Pons (tissue), 1 donor: ENCODE measurements around the gene SUGCT.

Experiments
- DNase-seq: peaks from one replicate; pipeline ENCODE4 v3.0.0-alpha.2; 2016; ENCODE audit warnings: low spot score

The SUGCT gene

DNA sequence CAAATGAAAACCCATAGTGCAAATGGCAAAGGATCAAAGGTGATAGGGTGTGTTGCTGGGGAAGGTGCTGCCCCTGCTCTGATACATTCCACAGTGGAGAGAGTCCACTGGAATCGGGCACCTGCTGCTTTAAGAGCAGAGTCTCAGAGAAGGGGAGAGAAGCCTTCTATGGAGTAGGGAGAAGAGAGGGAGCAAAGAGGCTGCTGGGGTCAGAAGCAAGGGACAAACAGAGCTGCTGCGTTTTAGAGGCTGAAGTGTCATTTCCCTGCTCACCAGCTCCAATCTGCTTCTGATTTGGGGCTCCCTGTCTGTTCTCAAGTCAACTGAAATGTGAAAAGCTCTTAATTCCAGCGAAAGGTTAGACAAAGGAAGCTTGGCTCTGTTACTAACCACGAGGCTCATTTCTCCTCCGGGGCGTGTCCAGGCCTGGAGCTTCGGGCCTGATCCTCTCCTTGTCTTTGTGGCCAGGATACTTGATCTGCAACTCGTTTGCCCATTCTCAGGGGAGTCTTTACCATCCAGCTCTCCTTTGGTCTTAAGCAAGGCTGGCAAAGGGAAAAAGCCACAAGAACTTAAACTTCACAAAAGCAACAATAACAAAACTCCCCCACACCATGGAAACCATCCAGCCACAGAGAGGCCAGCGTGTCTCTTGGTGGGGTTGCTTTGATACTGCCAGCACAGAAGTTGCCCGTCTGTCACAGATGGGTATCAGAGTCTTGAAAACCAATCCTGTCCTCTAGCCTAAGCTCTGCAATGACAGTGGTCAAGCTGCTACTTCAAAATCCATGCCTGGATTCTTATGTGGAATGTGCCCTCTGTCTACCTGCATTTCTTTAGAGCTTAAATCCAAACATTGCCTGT, 692.6 kb downstream of the SUGCT start:
- DNase-seq: peak; percentile 8

DNA sequence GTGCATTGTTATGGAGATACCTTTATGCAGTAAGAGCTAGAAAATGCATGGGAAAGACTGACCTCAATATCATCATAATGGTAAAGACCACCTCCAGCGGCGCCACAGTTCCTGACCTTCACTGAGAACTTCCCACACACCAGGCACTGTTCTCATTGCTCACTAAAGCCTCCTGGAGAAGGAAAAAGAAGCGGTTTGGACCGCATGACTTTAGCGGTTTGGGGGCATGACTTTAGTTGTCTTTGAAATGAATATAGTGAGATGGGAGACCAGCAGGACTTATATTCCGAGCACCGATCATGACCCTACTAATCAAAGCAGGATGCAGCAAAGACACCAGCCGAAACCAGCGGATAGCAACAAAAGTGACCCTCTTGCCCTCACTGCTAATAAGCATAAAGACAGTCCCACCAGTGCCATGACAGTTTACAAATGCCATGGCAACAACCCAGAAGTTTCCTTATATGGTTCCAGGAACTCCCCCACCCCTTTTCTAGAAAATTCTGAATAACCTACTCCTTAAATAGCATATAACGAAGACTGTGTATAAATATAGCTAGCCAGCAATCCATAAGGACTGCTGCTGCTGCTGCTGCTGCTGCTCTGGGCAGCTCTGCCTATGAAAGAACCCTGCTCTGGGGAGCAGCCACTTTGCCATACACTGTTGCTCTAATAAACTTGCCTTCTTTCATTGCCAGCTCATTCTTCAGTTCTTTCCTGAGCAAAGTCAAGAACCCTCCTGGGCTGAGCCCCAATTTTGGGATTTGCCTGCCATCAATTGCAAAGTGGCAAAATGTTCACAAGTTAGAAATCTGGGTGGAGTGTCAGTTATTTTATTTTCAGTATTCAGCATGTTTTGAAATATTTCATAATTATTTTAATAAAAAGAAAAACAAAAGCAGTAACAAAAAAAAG, 694.1 kb downstream of the SUGCT start:
- peak; percentile 32 for DNase-seq

DNA sequence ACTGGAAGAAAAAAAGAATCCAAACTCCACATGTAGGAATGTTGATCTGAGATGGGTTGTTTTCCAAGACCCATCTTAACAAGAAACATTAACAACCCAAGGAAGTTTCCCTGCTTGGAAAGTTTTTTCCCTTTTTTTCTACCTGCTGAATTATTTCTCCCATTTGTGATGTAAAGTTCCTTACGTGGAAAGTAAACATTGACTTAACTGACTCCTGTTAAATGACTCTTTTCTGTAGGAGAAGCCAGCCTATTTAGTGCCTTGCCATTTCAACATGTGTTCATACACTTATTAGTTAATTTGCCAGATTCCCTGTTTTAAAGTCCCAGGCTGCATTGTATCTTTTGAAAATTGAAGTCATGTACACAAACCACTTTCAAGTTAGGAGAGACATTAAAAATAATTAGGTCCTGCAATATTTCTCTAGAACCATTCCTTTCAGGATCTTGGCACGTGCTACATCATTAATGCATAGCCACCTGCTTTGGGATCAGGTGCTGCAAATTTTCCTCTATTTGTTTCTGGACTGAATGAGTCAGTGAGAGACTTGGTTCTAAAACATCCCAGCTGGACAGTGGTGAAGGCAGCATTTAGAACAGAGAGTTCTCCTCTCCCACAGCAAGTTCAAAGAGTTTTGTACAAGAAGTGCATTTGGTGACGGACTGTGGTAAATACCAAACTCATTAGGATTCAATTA, 698.5 kb downstream of the SUGCT start:
- DNase-seq: no peak

DNA sequence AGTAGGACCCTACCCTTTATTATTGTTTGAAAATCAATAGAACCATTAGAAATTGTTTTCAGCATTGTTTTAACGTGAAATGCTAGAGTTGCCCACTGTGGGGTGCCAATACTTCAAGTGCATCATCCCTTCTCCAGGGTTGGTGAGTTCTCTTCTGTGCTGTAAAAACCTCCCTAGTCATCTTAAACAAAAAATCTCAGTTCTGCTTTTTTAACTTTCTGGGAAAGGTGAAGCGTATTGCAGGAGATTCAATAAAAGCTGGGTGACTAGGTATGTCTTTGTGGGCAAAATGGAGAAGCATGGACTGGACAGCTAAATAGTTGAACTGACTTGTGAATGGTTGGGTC, 699.1 kb downstream of the SUGCT start:
- DNase-seq: peak; percentile 3

DNA sequence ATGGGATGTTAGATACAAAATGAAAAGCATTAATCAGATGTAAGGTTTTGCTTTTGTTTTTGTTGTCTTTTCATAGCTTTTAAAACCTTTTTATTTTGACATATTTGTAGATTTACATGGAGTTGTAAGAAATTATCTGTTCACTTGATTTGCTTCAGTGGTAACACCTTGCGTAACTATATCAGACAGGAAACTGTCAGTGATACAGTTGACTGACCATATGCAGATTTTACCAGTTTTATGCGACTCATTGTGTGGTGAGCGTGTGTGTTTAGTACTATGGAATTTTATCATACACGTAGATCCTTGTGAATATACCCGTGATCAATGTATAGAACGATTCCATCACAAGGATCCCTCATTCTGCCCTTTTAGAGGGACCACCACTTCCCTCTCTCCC, 701.4 kb downstream of the SUGCT start:
- DNase-seq: no peak

DNA sequence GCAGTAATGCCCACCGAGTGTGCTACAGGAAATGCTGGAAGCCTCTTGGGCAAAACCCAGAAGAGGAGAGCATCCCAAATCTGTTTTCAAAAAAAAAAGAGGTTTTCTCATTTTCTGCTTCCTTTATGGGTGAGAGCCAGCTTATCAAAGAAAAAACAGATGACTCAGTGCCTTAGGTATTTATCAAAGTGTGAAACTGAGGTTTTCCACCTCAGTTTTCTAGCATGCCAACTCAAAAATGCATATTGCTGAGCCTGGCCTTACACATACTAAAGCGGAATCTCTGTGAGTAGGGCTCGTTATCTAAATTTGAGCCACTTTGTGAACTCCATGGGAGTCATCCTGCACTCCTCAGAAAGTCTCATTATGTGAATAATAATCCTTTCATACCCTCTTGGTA, 705.1 kb downstream of the SUGCT start:
- no peak for DNase-seq

DNA sequence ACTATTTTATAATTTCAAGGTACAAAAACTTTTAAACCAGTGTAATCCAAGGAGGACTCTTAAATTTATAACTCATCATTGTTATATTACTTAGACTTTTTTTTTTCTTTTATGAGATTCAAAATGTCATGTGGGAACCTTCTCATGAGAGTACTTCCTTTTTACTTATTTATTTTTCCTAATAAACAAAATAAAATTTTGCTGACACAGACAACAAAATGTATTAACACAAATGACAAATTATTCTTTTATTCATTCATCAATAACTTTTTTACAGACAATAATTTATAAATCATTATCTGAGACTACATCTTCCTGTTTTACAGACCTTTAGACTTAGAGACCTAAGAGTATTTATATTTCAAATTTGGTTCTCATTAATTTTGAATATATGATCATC, 706.2 kb downstream of the SUGCT start:
- no peak for DNase-seq

DNA sequence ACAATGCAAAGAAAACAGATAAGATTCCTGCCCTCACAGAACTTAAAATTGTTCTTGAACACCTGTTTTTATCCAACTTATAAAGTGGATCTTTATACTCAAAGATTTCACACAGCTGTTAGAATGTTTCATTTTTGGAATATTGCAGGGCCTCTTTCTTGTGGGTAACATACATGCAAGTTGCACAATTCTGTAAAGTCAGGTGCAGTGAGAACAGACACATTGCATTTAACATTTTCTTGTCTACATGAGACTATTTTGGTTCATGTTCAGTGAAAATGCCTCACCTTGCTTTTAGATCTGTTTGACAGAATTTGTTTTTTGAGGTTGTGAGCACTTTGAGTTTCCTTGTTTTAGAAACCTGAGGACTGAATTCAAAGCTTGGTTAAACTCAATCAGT, 707.8 kb downstream of the SUGCT start:
- DNase-seq: no peak

DNA sequence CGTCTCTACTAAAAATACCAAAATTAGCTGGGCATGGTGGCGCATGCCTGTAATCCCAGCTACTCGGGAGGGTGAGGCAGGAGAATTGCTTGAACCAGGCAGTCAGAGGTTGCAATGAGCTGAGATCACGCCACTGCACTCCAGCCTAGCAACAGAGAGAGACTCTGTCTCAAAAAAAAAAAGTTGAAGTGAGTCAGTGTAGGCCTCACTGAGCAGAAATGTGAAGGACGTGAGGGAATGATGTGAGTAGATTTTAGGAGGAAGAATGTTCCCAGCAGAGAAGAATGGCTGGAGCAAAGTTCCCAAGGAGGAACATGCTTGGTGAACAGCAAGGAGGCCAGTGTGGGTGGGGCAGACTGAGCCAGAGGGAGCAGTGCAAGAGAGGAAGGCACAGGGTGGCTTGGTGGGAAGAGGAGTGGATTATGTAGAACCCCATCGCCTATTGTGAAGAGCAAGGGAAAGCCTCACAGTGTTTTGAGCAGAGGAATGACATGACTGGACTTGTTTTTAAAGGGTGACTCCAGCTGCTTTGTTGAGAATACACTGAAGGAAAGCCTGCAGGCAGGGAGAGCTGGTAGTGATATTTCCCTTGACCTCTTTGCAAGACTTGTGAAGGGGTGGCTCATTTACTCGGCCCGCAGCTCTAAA, 708.7 kb downstream of the SUGCT start:
- DNase-seq: no peak

DNA sequence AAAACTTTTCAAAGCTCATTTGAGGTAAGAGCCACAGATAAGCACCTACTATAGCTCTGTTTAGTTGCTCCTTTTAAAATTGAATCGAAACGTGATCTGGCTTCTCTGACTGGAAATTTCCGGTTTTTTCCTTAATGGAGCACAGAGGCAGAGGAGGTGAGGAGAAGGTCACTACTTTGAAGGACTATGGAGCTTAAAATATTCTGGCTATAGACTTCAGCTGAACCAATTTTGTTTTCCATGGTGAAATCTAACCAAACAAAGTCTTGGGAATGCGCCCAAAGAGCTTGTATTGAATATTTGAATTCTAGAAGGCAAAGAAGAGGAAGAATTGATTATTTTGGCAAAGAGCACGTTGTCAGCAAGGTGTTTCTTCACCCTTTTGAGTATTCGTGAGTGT, 711.1 kb downstream of the SUGCT start:
- DNase-seq: no peak

DNA sequence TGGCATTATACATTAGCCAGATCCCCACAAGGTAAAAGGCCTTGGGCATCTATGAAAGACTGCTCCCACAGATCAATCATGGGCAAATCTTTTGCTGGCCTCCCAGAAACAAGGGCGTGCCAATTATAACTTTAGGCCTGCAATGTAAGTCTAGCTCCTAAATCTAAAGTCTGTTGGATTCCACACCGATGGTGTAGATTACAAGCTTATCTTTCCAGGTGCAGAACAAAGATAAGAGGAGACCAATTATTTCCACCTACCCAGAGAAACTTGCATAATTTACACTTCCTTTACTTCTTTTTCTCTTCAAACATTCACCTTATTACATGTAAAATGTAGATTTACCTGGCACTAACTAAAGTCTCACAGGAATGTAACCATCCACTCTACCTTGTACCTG, 713.1 kb downstream of the SUGCT start:
- no peak for DNase-seq

DNA sequence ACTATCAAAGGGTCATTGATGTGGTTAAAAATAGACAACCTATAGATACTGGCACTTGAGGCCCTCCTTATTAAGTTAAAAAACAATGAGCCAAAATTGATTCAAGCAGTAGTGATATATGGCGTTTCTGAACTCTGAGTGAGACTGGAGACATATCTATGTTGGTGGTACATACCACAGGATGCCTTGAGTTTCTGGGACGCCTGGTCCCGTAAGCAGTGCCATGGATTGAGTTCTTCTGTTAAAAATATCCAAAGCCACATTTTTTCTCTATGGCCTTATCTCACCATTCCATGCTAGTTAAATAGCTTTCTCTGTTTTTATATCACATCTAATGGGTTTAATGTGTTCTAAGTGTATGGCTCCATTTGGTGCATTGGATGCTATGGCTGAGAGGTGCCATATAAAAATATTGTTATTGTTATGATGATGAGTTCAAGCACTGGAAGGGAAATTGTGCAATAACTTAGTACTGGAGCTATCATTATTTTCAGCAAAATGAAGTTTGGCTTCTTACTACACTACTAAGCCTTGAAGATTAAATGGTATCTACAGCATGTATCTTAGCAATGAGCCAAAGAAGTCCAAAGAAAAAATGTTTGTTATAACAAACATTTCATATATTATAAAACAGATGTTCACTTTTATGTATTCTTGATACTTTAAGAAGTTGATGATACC, 713.9 kb downstream of the SUGCT start:
- DNase-seq: no peak

DNA sequence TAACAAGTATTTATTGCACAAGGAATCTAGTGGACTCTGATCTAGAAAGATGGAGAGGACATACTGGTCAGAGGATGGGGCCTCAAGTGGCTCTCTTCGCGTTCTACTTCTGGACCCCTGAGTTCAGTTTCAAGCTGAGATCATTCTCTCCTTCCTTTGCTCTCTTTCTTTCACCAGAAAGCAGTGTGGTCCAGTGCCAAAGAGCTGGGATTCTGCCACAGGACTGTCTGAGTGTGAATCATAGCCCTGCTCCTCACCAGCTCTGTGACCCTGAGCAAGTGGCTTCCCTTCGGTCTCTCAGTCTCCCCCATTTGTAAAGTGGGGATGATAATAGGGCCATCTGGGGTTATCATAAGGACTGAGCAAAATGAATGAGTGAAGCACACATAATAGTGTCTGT, 715.2 kb downstream of the SUGCT start:
- DNase-seq: no peak

DNA sequence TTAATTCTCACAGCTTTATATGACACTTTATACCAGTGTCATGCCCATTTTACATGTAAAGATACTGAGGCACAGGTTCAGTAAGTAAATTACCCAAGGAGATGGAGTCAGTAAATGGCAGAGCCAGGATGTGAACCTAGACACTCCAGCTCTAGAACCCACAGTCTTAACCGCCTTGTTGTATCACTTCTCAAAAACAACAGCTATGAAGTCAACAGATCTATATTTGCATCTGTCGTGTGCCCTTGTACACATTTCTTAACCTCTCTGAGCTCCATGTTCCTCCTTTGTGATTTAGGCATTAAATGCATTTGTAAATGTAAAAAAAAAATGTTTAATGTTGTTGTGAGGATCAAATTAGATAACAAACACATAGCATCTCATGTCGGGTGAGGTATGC, 716.2 kb downstream of the SUGCT start:
- no peak for DNase-seq

DNA sequence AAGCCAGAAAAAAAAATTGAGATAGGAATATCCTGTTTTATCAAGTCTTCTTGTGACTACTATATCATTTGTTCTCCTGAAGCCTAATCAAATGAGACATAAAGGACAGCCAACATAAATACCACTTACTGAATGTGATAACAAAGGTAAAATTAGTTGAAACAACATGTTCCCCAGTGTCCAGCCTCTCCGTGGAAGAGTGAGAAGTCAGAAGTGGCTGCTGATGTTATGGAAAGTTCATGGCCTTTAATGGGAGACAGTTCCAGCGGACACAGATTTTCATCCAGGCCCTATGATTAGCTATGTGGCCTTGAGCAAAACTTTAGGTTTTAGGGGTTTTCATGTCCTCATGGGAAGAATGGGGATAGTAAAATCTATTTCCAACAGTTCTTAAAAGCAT, 724.3 kb downstream of the SUGCT start:
- DNase-seq: no peak

DNA sequence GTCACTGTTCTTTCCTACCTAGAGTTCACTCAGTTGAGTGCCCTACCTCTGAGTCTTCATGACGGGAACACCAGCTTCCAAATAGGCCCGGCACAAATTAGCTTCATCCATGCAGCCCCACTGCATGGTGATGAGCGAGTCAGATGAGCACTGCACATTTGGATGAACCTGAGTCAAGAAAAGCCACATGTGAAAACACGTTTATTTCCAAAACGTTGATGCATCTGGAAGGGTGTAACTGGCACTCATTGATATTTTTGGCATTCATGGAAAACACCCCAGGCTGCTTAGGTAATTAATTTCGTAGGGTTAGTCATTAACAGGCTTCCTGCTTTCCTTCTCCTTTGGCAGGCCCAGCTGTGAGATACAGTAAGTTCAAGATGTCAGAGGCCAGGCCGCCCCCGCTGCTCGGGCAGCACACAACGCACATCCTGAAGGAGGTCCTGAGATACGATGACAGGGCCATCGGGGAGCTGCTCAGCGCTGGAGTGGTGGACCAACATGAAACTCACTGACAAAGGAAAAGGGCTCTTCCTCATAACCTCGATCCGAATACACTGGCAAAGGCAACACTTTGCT, 725.2 kb downstream of the SUGCT start:
- no peak for DNase-seq

DNA sequence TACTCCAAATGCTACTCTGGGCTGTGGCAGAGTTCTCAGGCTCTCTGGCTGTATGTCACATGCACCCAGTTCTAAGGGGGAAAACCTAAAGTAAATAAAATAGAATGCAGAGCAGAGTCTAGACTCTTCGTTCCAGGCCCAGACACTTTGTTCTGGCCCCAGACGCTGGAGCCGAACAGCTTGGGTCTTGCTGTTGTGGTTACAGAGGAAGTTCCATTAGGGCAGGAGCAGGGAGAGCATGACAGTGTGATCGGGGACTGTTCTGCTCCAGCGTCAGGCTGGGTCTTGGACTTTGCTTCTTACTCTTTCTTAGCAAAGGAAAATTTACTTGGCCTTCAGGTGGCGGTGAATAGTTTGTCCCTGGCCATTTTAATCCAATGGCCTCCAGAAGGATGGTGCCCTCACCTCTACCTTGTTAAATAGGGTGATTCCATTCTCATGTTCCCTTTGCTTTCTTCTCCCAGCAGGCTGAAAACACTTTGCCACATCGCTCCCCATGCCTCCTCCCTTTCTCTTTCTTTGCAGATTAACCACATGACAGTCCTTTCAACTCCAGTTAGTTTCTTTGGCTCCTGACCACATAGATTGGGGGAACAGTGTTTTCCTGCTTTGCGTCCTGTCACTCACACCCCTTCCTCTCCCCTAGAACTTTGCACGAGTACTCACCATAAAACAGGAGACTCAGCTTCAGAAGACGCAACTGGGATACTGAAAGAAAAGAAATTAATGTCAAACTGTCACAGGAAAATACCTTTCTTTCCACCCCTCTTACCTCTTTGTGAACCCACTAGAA, 730.8 kb downstream of the SUGCT start:
- no peak for DNase-seq

DNA sequence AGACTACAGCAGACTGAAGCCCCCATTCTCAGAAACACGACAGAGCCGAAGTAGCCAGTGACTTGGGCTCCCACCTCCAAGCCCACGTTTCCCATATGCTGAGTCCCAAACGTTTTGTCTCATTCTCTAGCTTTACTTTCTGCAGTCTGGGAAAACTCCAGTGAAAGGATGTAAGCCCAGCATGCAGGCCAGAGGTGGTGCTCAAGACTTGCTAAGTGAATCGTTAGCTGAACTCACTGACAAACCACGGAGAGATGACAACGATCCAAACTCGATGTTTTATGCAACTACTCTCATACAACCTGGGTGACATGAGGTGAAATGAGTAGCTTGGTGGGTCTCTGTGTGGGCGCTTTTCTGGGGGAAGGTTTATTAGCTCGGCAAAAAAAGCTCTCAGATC, 731.8 kb downstream of the SUGCT start:
- no peak for DNase-seq

DNA sequence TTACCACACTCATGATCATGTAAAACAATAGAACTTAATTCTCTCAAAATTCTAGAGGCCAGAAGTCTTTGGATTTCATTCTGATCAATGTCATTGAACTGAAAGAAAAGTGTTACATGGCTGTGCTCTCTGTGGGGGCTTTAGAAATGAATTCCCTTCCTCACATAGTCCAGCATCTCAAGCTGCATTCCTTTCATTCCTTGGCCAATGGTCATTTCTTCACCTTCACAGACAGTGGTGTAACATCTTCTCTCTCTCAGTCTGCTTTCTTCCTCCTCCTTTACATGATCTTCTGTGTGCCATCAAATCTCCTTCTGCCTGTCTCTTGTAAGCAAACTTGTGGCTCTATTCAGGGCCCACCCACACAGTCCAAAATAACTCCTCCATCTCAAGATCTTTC, 735.3 kb downstream of the SUGCT start:
- DNase-seq: no peak

DNA sequence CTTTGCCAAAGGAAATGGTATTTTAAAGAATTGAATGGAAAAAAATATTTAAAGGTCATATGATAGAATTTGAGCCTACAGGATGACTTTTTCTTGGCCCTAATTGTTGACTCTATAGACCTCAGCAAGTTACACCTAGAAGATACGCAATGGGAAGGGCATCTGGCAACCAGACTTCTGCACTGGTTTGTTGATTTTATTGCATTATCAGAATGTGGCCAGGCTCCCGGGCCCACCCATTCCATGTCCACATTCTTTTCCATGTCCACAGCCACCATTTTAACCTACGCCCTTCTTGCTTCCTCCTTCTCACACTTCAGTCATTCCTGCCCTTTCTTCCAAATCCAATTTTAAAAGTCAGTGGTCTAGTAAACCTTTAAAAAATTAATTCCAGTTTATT, 738.4 kb downstream of the SUGCT start:
- no peak for DNase-seq
